Neural cell (in vitro differentiated cells): ENCODE data around the gene ROR1. TPM values are rescaled to one million over a fixed set of nuclear protein-coding genes. Genes with fewer than 3 reads are reported as not detected.
"Not testable (repeated sequence)": the region's sequence is repeated elsewhere in the genome, so short reads cannot be mapped to it uniquely, and the experiment has no call there.

Experiments
- H2AFZ ChIP-seq: fragments of 200-600, 300-800 bp; sonication (generic), shearing (Covaris generic); 2 replicates; pipeline ENCODE4 v1.6.0; 2014; ENCODE audit warnings: low read depth, mild to moderate bottlenecking, antibody characterized with exemption, low read length, moderate library complexity
- H3F3A ChIP-seq: fragments of 200-600 bp; shearing (Covaris generic); 2 replicates; pipeline ENCODE4 v1.6.1; 2016; ENCODE audit warnings: mild to moderate bottlenecking, moderate library complexity, mixed read lengths, antibody characterized with exemption, low read length; ENCODE audit not compliant: insufficient read depth, poor library complexity, severe bottlenecking
- H3K27ac ChIP-seq: fragments of 200-600, 300-800 bp; sonication (generic), shearing (Covaris generic); 2 replicates; pipeline ENCODE4 v1.5.1; 2014; ENCODE audit warnings: mild to moderate bottlenecking, low read length, moderate library complexity
- H3K27me3 ChIP-seq: fragments of 300-800, 200-600 bp; sonication (generic), shearing (Covaris generic); 2 replicates; pipeline ENCODE4 v1.6.0; 2014; ENCODE audit warnings: mild to moderate bottlenecking, low read depth, low read length, moderate library complexity; ENCODE audit not compliant: insufficient read depth
- H3K36me3 ChIP-seq: fragments of 300-800, 200-600 bp; sonication (generic), shearing (Covaris generic); 2 replicates; pipeline ENCODE4 v1.5.1; 2014; ENCODE audit warnings: mild to moderate bottlenecking, antibody characterized with exemption, low read length, moderate library complexity; ENCODE audit not compliant: insufficient read depth
- H3K4me2 ChIP-seq: fragments of 300-800, 200-600 bp; sonication (generic), shearing (Covaris generic); 2 replicates; pipeline ENCODE4 v1.6.0; 2014; ENCODE audit warnings: mild to moderate bottlenecking, low read length
- H3K4me3 ChIP-seq: fragments of 300-800, 200-600 bp; sonication (generic), shearing (Covaris generic); 2 replicates; pipeline ENCODE4 v1.5.1; 2014; ENCODE audit warnings: mild to moderate bottlenecking, low read length, moderate library complexity
- H3K79me2 ChIP-seq: fragments of 200-600 bp; shearing (Covaris generic); replicated peaks from 2 replicates; pipeline ENCODE4 v1.6.0; 2014; ENCODE audit warnings: mild to moderate bottlenecking, low read length, moderate library complexity; ENCODE audit not compliant: insufficient read depth
- H3K9ac ChIP-seq: fragments of 300-800, 200-600 bp; sonication (generic), shearing (Covaris generic); 2 replicates; pipeline ENCODE4 v1.6.1; 2016; ENCODE audit warnings: mild to moderate bottlenecking, low read length, mixed read lengths
- H3K9me2 ChIP-seq: fragments of 200-600 bp; shearing (Covaris generic); 2 replicates; pipeline ENCODE4 v1.6.1; 2016; ENCODE audit warnings: mild to moderate bottlenecking, low read length, mixed read lengths; ENCODE audit not compliant: insufficient read depth
- H3K9me3 ChIP-seq: fragments of 200-600, 300-800 bp; sonication (generic), shearing (Covaris generic); 2 replicates; pipeline ENCODE4 v1.6.1; 2016; ENCODE audit warnings: mild to moderate bottlenecking, mixed run types, low read length, moderate library complexity, mixed read lengths
- H4K20me1 ChIP-seq: fragments of 200-600 bp; shearing (Covaris generic); 2 replicates; pipeline ENCODE4 v1.6.1; 2016; ENCODE audit warnings: mild to moderate bottlenecking, mixed run types; ENCODE audit not compliant: insufficient read depth
- EP300 ChIP-seq: fragments of 450-650 bp; conservative IDR thresholded peaks from 2 replicates; pipeline ENCODE4 v1.6.1; 2014; ENCODE audit warnings: antibody characterized with exemption, mild to moderate bottlenecking, moderate library complexity; ENCODE audit not compliant: poor library complexity, severe bottlenecking
- EZH2 ChIP-seq: fragments of 200-600, 300-800 bp; shearing (Covaris generic), sonication (generic); IDR thresholded peaks from 2 replicates; pipeline ENCODE4 v1.6.1; 2014; ENCODE audit warnings: antibody characterized with exemption, low read length, borderline replicate concordance, mild to moderate bottlenecking; ENCODE audit not compliant: insufficient read depth, poor library complexity, severe bottlenecking
- MXI1 ChIP-seq: fragments of 450-650 bp; conservative IDR thresholded peaks from 2 replicates; pipeline ENCODE4 v1.6.1; 2014; ENCODE audit warnings: antibody characterized with exemption, mild to moderate bottlenecking; ENCODE audit not compliant: poor library complexity, severe bottlenecking
- POLR2AphosphoS5 ChIP-seq: IDR thresholded peaks from 2 replicates; pipeline ENCODE4 v1.6.1; 2012
- RAD21 ChIP-seq: fragments of 450-650 bp; conservative IDR thresholded peaks from 2 replicates; pipeline ENCODE4 v1.6.1; 2014; ENCODE audit warnings: antibody characterized with exemption, mild to moderate bottlenecking, moderate library complexity
- REST ChIP-seq: IDR thresholded peaks from 2 replicates; pipeline ENCODE4 v1.6.1; 2012; ENCODE audit warnings: borderline replicate concordance
- SMC3 ChIP-seq: fragments of 450-650 bp; conservative IDR thresholded peaks from 2 replicates; pipeline ENCODE4 v1.6.1; 2014; ENCODE audit warnings: antibody characterized with exemption, mild to moderate bottlenecking, moderate library complexity; ENCODE audit not compliant: poor library complexity
- TAF1 ChIP-seq: IDR thresholded peaks from 2 replicates; pipeline ENCODE4 v1.6.1; 2012; ENCODE audit warnings: low read depth
- polyA plus RNA-seq: library from polyadenylated mRNA; depleted of rRNA; stranded (reverse); fragments of >200 nt; gene quantifications from 2 replicates; pipeline ENCODE4 v1.2.3, GENCODE V29; 2014
- TF ChIP-seq, protein P1 (sequence below): fragments of 450-650 bp; IDR thresholded peaks from 2 replicates; pipeline ENCODE4 v1.5.1; 2014; ENCODE audit warnings: antibody characterized with exemption, mild to moderate bottlenecking, moderate library complexity; ENCODE audit not compliant: poor library complexity, severe bottlenecking

The ROR1 gene
- polyA plus RNA-seq, 1 donor from 2014 or later, result 0.27 TPM

GRCh38 chr1:63784489-63785390, 10.9 kb downstream of the ROR1 start:
- Histone ChIP-seq H3K27ac (no peak overlapping the region), H2AFZ (no peak overlapping the region), H3K79me2 (no peaks in the 10 kb centered on the region), H3K36me3 (no peaks in the 10 kb centered on the region), H3K9ac (no peak overlapping the region), H4K20me1 (no peaks in the 10 kb centered on the region), H3K9me2 (no peaks in the 10 kb centered on the region), H3F3A (no peaks in the 10 kb centered on the region), H3K4me2 (no peak overlapping the region), H3K27me3 (no peaks in the 10 kb centered on the region), H3K4me3 (no peak overlapping the region), H3K9me3 (no peaks in the 10 kb centered on the region)
- TF ChIP-seq POLR2AphosphoS5 (no peak), REST (no peak), EZH2 (no peak), TAF1 (no peak), EP300 (no peak), SMC3 (no peak), MXI1 (no peak), RAD21 (no peak)
- TF ChIP-seq, protein P1, sequence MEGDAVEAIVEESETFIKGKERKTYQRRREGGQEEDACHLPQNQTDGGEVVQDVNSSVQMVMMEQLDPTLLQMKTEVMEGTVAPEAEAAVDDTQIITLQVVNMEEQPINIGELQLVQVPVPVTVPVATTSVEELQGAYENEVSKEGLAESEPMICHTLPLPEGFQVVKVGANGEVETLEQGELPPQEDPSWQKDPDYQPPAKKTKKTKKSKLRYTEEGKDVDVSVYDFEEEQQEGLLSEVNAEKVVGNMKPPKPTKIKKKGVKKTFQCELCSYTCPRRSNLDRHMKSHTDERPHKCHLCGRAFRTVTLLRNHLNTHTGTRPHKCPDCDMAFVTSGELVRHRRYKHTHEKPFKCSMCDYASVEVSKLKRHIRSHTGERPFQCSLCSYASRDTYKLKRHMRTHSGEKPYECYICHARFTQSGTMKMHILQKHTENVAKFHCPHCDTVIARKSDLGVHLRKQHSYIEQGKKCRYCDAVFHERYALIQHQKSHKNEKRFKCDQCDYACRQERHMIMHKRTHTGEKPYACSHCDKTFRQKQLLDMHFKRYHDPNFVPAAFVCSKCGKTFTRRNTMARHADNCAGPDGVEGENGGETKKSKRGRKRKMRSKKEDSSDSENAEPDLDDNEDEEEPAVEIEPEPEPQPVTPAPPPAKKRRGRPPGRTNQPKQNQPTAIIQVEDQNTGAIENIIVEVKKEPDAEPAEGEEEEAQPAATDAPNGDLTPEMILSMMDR, result no peak

GRCh38 chr1:63787270-63787669, 13.5 kb downstream of the ROR1 start:
- not testable (repeated sequence) for H3K79me2 ChIP-seq, H3K9ac ChIP-seq, H3K4me2 ChIP-seq

More at GRCh38 chr1:63787270-63787669, 13.5 kb downstream of the ROR1 start:
- H3K27me3 ChIP-seq, H3K27ac ChIP-seq, H3F3A ChIP-seq, H3K9me2 ChIP-seq, H2AFZ ChIP-seq, H3K9me3 ChIP-seq, H4K20me1 ChIP-seq, H3K4me3 ChIP-seq, H3K36me3 ChIP-seq: not testable (repeated sequence)
